ENCODE results near the gene ZC3H10. TPM values are rescaled to one million over a fixed set of nuclear protein-coding genes. Genes with fewer than 3 reads are reported as not detected.
A peak's percentile ranks its signal among the peaks of the same experiment; 100 is the strongest.

ZC3H10 gene
- total RNA-seq, 1 donor from 2014 or later: 3.0 TPM

- peak overlapping the region; percentile 43 for H3K4me3 ChIP-seq (ENCODE audit: low read depth, low read length)
- DNase-seq (ENCODE audit: low read depth): no peak
- no peak for TF ChIP-seq CTCF (IDR thresholded peaks at IDR 0.05; ENCODE audit: insufficient read depth, low read length, poor library complexity, severe bottlenecking)
- H3K27me3 ChIP-seq (ENCODE audit: control insufficient read depth, insufficient read depth, low read length): no peaks in the 10 kb centered on the region
- peaks cover 3% of the 10 kb centered on the region for H3K36me3 ChIP-seq (ENCODE audit: control insufficient read depth, insufficient read depth, low read length)
These were observed 9.4 kb downstream of the ZC3H10 start for GRCh38 chr12:56127485-56127887.

GRCh38 chr12:56127888-56128669, 10.0 kb downstream of the ZC3H10 start, which contains the start of gene ESYT1:
ESYT1 (plus strand) TSS chr12:56128267; CDS start chr12:56128320, 53 bp downstream.
- peak; percentile 99 for DNase-seq (ENCODE audit: low read depth)
- Histone ChIP-seq H3K4me3 (ENCODE audit: low read depth, low read length) (peak within 1 kb of the TSS; percentile 97), H3K27me3 (ENCODE audit: control insufficient read depth, insufficient read depth, low read length) (no peaks in the 10 kb centered on the region), H3K36me3 (ENCODE audit: control insufficient read depth, insufficient read depth, low read length) (peaks cover 3% of the 10 kb centered on the region)
- no peak for TF ChIP-seq CTCF (IDR thresholded peaks at IDR 0.05; ENCODE audit: insufficient read depth, low read length, poor library complexity, severe bottlenecking)

GRCh38 chr12:56128670-56129205, 10.7 kb downstream of the ZC3H10 start:
- Histone ChIP-seq H3K36me3 (ENCODE audit: control insufficient read depth, insufficient read depth, low read length) (peaks cover 3% of the 10 kb centered on the region), H3K4me3 (ENCODE audit: low read depth, low read length) (peak overlapping the region; percentile 97), H3K27me3 (ENCODE audit: control insufficient read depth, insufficient read depth, low read length) (no peaks in the 10 kb centered on the region)
- no peak for TF ChIP-seq CTCF (IDR thresholded peaks at IDR 0.05; ENCODE audit: insufficient read depth, low read length, poor library complexity, severe bottlenecking)
- DNase-seq (ENCODE audit: low read depth): no peak

GRCh38 chr12:56129206-56129941, 11.3 kb downstream of the ZC3H10 start:
- TF ChIP-seq CTCF (IDR thresholded peaks at IDR 0.05; ENCODE audit: insufficient read depth, low read length, poor library complexity, severe bottlenecking): no peak

GRCh38 chr12:56129942-56130495, 12.0 kb downstream of the ZC3H10 start:
- peaks cover 3% of the 10 kb centered on the region for H3K36me3 ChIP-seq (ENCODE audit: control insufficient read depth, insufficient read depth, low read length)
- no peaks in the 10 kb centered on the region for H3K27me3 ChIP-seq (ENCODE audit: control insufficient read depth, insufficient read depth, low read length)
- peak overlapping the region; percentile 97 for H3K4me3 ChIP-seq (ENCODE audit: low read depth, low read length)
- no peak for DNase-seq (ENCODE audit: low read depth)
- TF ChIP-seq CTCF (IDR thresholded peaks at IDR 0.05; ENCODE audit: insufficient read depth, low read length, poor library complexity, severe bottlenecking): no peak

More at GRCh38 chr12:56129206-56129941, 11.3 kb downstream of the ZC3H10 start:
- Histone ChIP-seq H3K4me3 (ENCODE audit: low read depth, low read length) (peak overlapping the region; percentile 97), H3K27me3 (ENCODE audit: control insufficient read depth, insufficient read depth, low read length) (no peaks in the 10 kb centered on the region), H3K36me3 (ENCODE audit: control insufficient read depth, insufficient read depth, low read length) (peaks cover 3% of the 10 kb centered on the region)
- no peak for DNase-seq (ENCODE audit: low read depth)

Measured in kidney epithelial cell (primary cell).